ENCODE results near the gene ATRNL1. TPM values are rescaled to one million over a fixed set of nuclear protein-coding genes. Genes with fewer than 3 reads are reported as not detected.

ATRNL1 gene
- total RNA-seq, 1 experiment from 2014 or later, result not detected

DNA sequence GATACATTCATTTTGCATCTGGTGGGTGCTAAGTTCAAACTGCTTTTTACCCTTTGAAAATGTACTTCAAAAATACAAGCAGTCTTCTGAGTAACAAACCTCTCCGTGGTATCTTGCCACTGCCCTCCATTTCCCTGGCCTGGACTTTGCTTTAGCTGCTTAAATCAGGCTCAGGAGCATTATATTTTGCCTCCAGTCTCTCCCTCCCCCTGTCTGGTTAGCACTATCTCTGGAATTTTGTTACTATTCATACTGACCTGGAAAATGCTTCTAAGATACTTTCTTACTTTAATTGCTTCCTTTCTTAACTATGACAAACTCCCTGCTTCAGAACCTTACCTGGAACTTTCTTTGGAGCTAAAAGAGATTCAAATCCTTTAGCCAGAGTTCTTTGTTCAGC is 810.0 kb downstream of the ATRNL1 start:
- no peak for DNase-seq
- intact Hi-C loops (cut with micrococcal nuclease; ENCODE audit: unreplicated experiment), result no loop called here
- Mint-ChIP-seq H3K4me3 (ENCODE audit: unreplicated experiment) (no peak overlapping the region), H3K4me1 (ENCODE audit: low read depth, unreplicated experiment) (peaks cover 6% of the 10 kb centered on the region), H3K27ac (ENCODE audit: unreplicated experiment) (no peak overlapping the region), H3K27me3 (ENCODE audit: insufficient read depth, unreplicated experiment) (peaks cover under 1% of the 10 kb centered on the region), H3K36me3 (ENCODE audit: insufficient read depth, unreplicated experiment) (no peaks in the 10 kb centered on the region), H3K9me3 (ENCODE audit: unreplicated experiment) (no peaks in the 10 kb centered on the region)
- TF ChIP-seq, protein P1, sequence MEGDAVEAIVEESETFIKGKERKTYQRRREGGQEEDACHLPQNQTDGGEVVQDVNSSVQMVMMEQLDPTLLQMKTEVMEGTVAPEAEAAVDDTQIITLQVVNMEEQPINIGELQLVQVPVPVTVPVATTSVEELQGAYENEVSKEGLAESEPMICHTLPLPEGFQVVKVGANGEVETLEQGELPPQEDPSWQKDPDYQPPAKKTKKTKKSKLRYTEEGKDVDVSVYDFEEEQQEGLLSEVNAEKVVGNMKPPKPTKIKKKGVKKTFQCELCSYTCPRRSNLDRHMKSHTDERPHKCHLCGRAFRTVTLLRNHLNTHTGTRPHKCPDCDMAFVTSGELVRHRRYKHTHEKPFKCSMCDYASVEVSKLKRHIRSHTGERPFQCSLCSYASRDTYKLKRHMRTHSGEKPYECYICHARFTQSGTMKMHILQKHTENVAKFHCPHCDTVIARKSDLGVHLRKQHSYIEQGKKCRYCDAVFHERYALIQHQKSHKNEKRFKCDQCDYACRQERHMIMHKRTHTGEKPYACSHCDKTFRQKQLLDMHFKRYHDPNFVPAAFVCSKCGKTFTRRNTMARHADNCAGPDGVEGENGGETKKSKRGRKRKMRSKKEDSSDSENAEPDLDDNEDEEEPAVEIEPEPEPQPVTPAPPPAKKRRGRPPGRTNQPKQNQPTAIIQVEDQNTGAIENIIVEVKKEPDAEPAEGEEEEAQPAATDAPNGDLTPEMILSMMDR (IDR thresholded peaks at IDR 0.05; ENCODE audit: insufficient read depth in 1 of 2, low read depth in 1 of 2, low read length in 1 of 2, severe bottlenecking in 1 of 2, unreplicated experiment in 1 of 2), result no peak
- ChIA-PET CTCF (no interaction called here), POLR2A (no interaction called here)
- BruUV-seq (replicated peaks), result no TSS peak
- no peaks in the 10 kb centered on the region for H3K36me3 ChIP-seq (ENCODE audit: control insufficient read depth, insufficient read depth, low read length)
- no peaks in the 10 kb centered on the region for H3K4me1 ChIP-seq
- H3K27me3 ChIP-seq (replicated peaks; ENCODE audit: control insufficient read depth, insufficient read depth, low read length), result no peaks in the 10 kb centered on the region
- H3K4me3 ChIP-seq (ENCODE audit: low read depth, low read length), result no peak overlapping the region
- H3K9me3 ChIP-seq, result no peaks in the 10 kb centered on the region

DNA sequence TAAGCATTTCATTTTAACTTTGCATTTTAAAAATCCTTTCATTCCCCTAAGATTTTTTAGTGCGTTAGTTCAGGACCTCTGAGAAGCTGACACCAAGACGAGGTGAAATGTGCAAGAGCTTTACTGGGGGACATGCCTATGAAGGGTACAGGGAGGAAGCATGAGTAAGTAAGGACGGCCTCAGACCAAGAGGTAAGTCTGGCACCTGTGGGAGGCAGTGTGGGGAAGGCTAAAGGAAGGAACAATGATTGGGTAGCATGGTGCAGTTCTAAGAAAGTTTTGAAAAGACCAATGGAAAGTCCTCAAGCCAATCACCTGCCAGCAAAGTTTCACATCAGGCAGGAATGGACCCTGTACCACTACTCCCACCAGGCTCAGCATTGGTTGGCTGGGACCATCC is 810.7 kb downstream of the ATRNL1 start:
- peaks cover 6% of the 10 kb centered on the region for H3K4me1 Mint-ChIP-seq (ENCODE audit: low read depth, unreplicated experiment)
- BruUV-seq (replicated peaks), result no TSS peak
- no peak overlapping the region for H3K4me3 Mint-ChIP-seq (ENCODE audit: unreplicated experiment)
- ChIA-PET POLR2A (no interaction called here), CTCF (no interaction called here)
- TF ChIP-seq, protein P1 (IDR thresholded peaks at IDR 0.05; ENCODE audit: insufficient read depth in 1 of 2, low read depth in 1 of 2, low read length in 1 of 2, severe bottlenecking in 1 of 2, unreplicated experiment in 1 of 2), result no peak
- Histone ChIP-seq H3K27me3 (replicated peaks; ENCODE audit: control insufficient read depth, insufficient read depth, low read length) (no peaks in the 10 kb centered on the region), H3K4me3 (ENCODE audit: low read depth, low read length) (no peak overlapping the region), H3K9me3 (no peaks in the 10 kb centered on the region), H3K4me1 (no peaks in the 10 kb centered on the region), H3K36me3 (ENCODE audit: control insufficient read depth, insufficient read depth, low read length) (no peaks in the 10 kb centered on the region)
- intact Hi-C loops (cut with micrococcal nuclease; ENCODE audit: unreplicated experiment), result no loop called here
- no peaks in the 10 kb centered on the region for H3K36me3 Mint-ChIP-seq (ENCODE audit: insufficient read depth, unreplicated experiment)
- no peaks in the 10 kb centered on the region for H3K9me3 Mint-ChIP-seq (ENCODE audit: unreplicated experiment)
- no peak for DNase-seq
- peaks cover 3% of the 10 kb centered on the region for H3K27me3 Mint-ChIP-seq (ENCODE audit: insufficient read depth, unreplicated experiment)
- H3K27ac Mint-ChIP-seq (ENCODE audit: unreplicated experiment), result no peak overlapping the region

DNA sequence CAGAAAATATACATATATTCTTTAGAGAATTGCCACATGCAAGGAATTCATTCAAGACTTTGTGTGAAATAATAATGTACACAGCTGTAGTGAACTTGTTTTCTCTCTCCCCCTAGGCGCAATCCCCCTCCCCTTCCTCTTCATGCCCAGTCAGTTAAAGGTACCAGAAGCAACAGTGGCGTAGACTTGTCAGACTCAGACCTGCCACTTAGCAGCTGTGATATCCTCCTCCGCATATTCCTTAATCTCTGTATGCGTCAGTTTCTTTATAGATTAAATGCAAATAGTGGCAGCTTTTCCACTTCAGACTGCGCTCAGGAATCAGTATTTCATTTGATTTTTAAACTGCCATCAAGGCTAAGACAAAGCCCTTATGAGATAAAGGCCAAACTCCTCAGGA is 815.9 kb downstream of the ATRNL1 start:
- H3K4me1 ChIP-seq, result no peaks in the 10 kb centered on the region
- no peak for DNase-seq
- TF ChIP-seq, protein P1 (IDR thresholded peaks at IDR 0.05; ENCODE audit: insufficient read depth in 1 of 2, low read depth in 1 of 2, low read length in 1 of 2, severe bottlenecking in 1 of 2, unreplicated experiment in 1 of 2), result no peak
- BruUV-seq (replicated peaks), result no TSS peak
- Mint-ChIP-seq H3K27me3 (ENCODE audit: insufficient read depth, unreplicated experiment) (peaks cover 3% of the 10 kb centered on the region), H3K4me1 (ENCODE audit: low read depth, unreplicated experiment) (no peaks in the 10 kb centered on the region), H3K36me3 (ENCODE audit: insufficient read depth, unreplicated experiment) (no peaks in the 10 kb centered on the region), H3K4me3 (ENCODE audit: unreplicated experiment) (no peak overlapping the region), H3K27ac (ENCODE audit: unreplicated experiment) (no peak overlapping the region), H3K9me3 (ENCODE audit: unreplicated experiment) (peaks cover 4% of the 10 kb centered on the region)
- no peaks in the 10 kb centered on the region for H3K36me3 ChIP-seq (ENCODE audit: control insufficient read depth, insufficient read depth, low read length)
- no peak overlapping the region for H3K4me3 ChIP-seq (ENCODE audit: low read depth, low read length)
- POLR2A ChIA-PET, result no interaction called here
- no peaks in the 10 kb centered on the region for H3K9me3 ChIP-seq
- H3K27me3 ChIP-seq (replicated peaks; ENCODE audit: control insufficient read depth, insufficient read depth, low read length), result no peaks in the 10 kb centered on the region
- CTCF ChIA-PET, result no interaction called here
- intact Hi-C loops (cut with micrococcal nuclease; ENCODE audit: unreplicated experiment), result no loop called here

All from Caco-2 (cell line).